Skeletal muscle satellite cell (primary cell): ENCODE results near the gene PEAK1.
A peak's percentile ranks its signal among the peaks of the same experiment; 100 is the strongest.

Experiments
- H3K27me3 ChIP-seq: 2 replicates; pipeline ENCODE4 v1.7.0; 2013; ENCODE audit warnings: low read length; ENCODE audit not compliant: control insufficient read depth, insufficient read depth
- H3K36me3 ChIP-seq: 2 replicates; pipeline ENCODE4 v1.7.0; 2013; ENCODE audit warnings: mild to moderate bottlenecking, control low read depth, low read length; ENCODE audit not compliant: insufficient read depth
- H3K4me1 ChIP-seq: 2 replicates; pipeline ENCODE4 v1.7.0; 2013; ENCODE audit warnings: low read length; ENCODE audit not compliant: control insufficient read depth, insufficient read depth
- H3K4me2 ChIP-seq: 2 replicates; pipeline ENCODE4 v1.7.0; 2013; ENCODE audit warnings: mild to moderate bottlenecking, low read length
- H3K4me3 ChIP-seq: 2 replicates; pipeline ENCODE4 v1.7.0; 2013; ENCODE audit warnings: low read length
- H3K9ac ChIP-seq: 2 replicates; pipeline ENCODE4 v1.7.0; 2013; ENCODE audit warnings: mild to moderate bottlenecking, low read depth, low read length, moderate library complexity
- H3K9me3 ChIP-seq: replicated peaks from 2 replicates; pipeline ENCODE4 v1.7.0; 2013; ENCODE audit warnings: mild to moderate bottlenecking, control low read depth, low read length

Gene PEAK1

GRCh38 chr15:77059786-77060361 is 360.0 kb downstream of the PEAK1 start:
- H3K4me3 ChIP-seq, result no peak overlapping the region
- H3K4me2 ChIP-seq, result peak overlapping the region; percentile 75
- no peak overlapping the region for H3K9ac ChIP-seq
- no peaks in the 10 kb centered on the region for H3K9me3 ChIP-seq
- peaks cover 4% of the 10 kb centered on the region for H3K36me3 ChIP-seq
- H3K27me3 ChIP-seq, result no peaks in the 10 kb centered on the region
- peaks cover 44% of the 10 kb centered on the region for H3K4me1 ChIP-seq

- peaks cover 36% of the 10 kb centered on the region for H3K4me1 ChIP-seq
- H3K9me3 ChIP-seq, result no peaks in the 10 kb centered on the region
- H3K4me2 ChIP-seq, result no peak overlapping the region
- H3K36me3 ChIP-seq, result peaks cover 17% of the 10 kb centered on the region
- H3K9ac ChIP-seq, result no peak overlapping the region
- no peaks in the 10 kb centered on the region for H3K27me3 ChIP-seq
- H3K4me3 ChIP-seq, result no peak overlapping the region
Observed at GRCh38 chr15:77058468-77058867, 361.4 kb downstream of the PEAK1 start.

GRCh38 chr15:77057685-77058084 is 362.2 kb downstream of the PEAK1 start:
- no peaks in the 10 kb centered on the region for H3K9me3 ChIP-seq
- H3K36me3 ChIP-seq, result peaks cover 20% of the 10 kb centered on the region
- H3K9ac ChIP-seq, result no peak overlapping the region
- H3K4me2 ChIP-seq, result no peak overlapping the region
- H3K4me3 ChIP-seq, result no peak overlapping the region
- H3K4me1 ChIP-seq, result peaks cover 33% of the 10 kb centered on the region
- H3K27me3 ChIP-seq, result no peaks in the 10 kb centered on the region

GRCh38 chr15:77057072-77057471 is 362.8 kb downstream of the PEAK1 start:
- H3K9me3 ChIP-seq, result no peaks in the 10 kb centered on the region
- H3K4me3 ChIP-seq, result no peak overlapping the region
- H3K4me2 ChIP-seq, result no peak overlapping the region
- no peak overlapping the region for H3K9ac ChIP-seq
- peaks cover 26% of the 10 kb centered on the region for H3K36me3 ChIP-seq
- peaks cover 28% of the 10 kb centered on the region for H3K4me1 ChIP-seq
- no peaks in the 10 kb centered on the region for H3K27me3 ChIP-seq

GRCh38 chr15:77053709-77054108 is 366.2 kb downstream of the PEAK1 start:
- no peaks in the 10 kb centered on the region for H3K27me3 ChIP-seq
- no peak overlapping the region for H3K4me2 ChIP-seq
- H3K9ac ChIP-seq, result no peak overlapping the region
- no peak overlapping the region for H3K4me3 ChIP-seq
- no peaks in the 10 kb centered on the region for H3K9me3 ChIP-seq
- peaks cover 30% of the 10 kb centered on the region for H3K36me3 ChIP-seq
- peaks cover 3% of the 10 kb centered on the region for H3K4me1 ChIP-seq

- Histone ChIP-seq H3K9me3 (no peaks in the 10 kb centered on the region), H3K4me1 (peaks cover 3% of the 10 kb centered on the region), H3K4me3 (no peak overlapping the region), H3K27me3 (no peaks in the 10 kb centered on the region), H3K36me3 (peaks cover 30% of the 10 kb centered on the region), H3K4me2 (no peak overlapping the region), H3K9ac (no peak overlapping the region)
Observed at GRCh38 chr15:77052556-77052955, 367.3 kb downstream of the PEAK1 start.
